PC-3 (cell line): ENCODE results near the gene RBM34. TPM values are rescaled to one million over a fixed set of nuclear protein-coding genes. Genes with fewer than 3 reads are reported as not detected.

Experiments used
- ATAC-seq: fragments of 200-7000 bp; cut with Tn5 transposase; 2 replicates; pipeline ENCODE4 v1.9.1; 2020; ENCODE audit warnings: mild to moderate bottlenecking, moderate library complexity
- BruUV-seq: library from RNA; stranded (reverse); fragments of 400-500 nt; replicated peaks from 2 replicates; lab custom pipeline; 2021; lab: Mats Ljungman, UMichigan
- CTCF ChIA-PET: fragments of 300-600 bp; sonication (Branson Sonifier 250); formaldehyde crosslinking; loops from one replicate; lab custom pipeline; 2022; ENCODE audit warnings: antibody characterized with exemption; lab: Charles Lee
- POLR2A ChIA-PET: fragments of 300-600 bp; sonication (Branson Sonifier 250); formaldehyde crosslinking; loops from one replicate; lab custom pipeline; 2022; ENCODE audit warnings: antibody characterized with exemption; ENCODE audit not compliant: unreplicated experiment; lab: Charles Lee
- DNase-seq: peaks from one replicate; pipeline ENCODE4 v3.0.0-alpha.2; 2015
- H2AFZ ChIP-seq: fragments of 300-600 bp; sonication (generic); 2 replicates; pipeline ENCODE4 v1.6.0; 2016; ENCODE audit warnings: antibody characterized with exemption, low read length
- H3F3A ChIP-seq: fragments of 300-600 bp; sonication (generic); one replicate; pipeline ENCODE4 v1.6.0; 2017; ENCODE audit warnings: antibody characterized with exemption, low read length, control low read depth, mild to moderate bottlenecking; ENCODE audit not compliant: unreplicated experiment
- H3K27ac ChIP-seq: fragments of 300-600 bp; sonication (generic); 2 replicates; pipeline ENCODE4 v1.5.1; 2016; ENCODE audit warnings: mild to moderate bottlenecking, low read length
- H3K27me3 ChIP-seq: fragments of 300-600 bp; sonication (generic); 2 replicates; pipeline ENCODE4 v1.6.1; 2016; ENCODE audit warnings: low read length, mixed read lengths
- H3K36me3 ChIP-seq: fragments of 300-600 bp; sonication (generic); 2 replicates; pipeline ENCODE4 v1.6.1; 2016; ENCODE audit warnings: low read depth, mixed run types, low read length, mixed read lengths
- H3K4me1 ChIP-seq: fragments of 300-600 bp; sonication (generic); 2 replicates; pipeline ENCODE4 v1.5.1; 2016; ENCODE audit warnings: low read length; ENCODE audit not compliant: insufficient read depth
- H3K4me2 ChIP-seq: fragments of 300-600 bp; sonication (generic); 2 replicates; pipeline ENCODE4 v1.6.0; 2016; ENCODE audit warnings: low read length
- H3K4me3 ChIP-seq: fragments of 300-600 bp; sonication (generic); 2 replicates; pipeline ENCODE4 v1.5.1; 2016; ENCODE audit warnings: mild to moderate bottlenecking, low read length, mixed read lengths
- H3K79me2 ChIP-seq: fragments of 300-600 bp; sonication (generic); 2 replicates; pipeline ENCODE4 v1.6.1; 2017; ENCODE audit warnings: low read length, mixed read lengths
- H3K9ac ChIP-seq: fragments of 300-600 bp; sonication (generic); 2 replicates; pipeline ENCODE4 v1.6.0; 2016; ENCODE audit warnings: mild to moderate bottlenecking, low read length
- H3K9me2 ChIP-seq: fragments of 300-600 bp; sonication (generic); replicated peaks from 2 replicates; pipeline ENCODE4 v1.6.1; 2016; ENCODE audit warnings: mixed run types, low read length, mixed read lengths
- H3K9me3 ChIP-seq: fragments of 300-600 bp; sonication (generic); 2 replicates; pipeline ENCODE4 v1.6.1; 2016; ENCODE audit warnings: low read length, mixed read lengths
- H4K20me1 ChIP-seq: fragments of 300-600 bp; sonication (generic); 2 replicates; pipeline ENCODE4 v1.6.1; 2016; ENCODE audit warnings: low read length, mixed read lengths
- CTCF ChIP-seq: fragments of 300-600 bp; sonication (generic); conservative IDR thresholded peaks from 2 replicates; pipeline ENCODE4 v1.5.1; 2017; ENCODE audit warnings: antibody characterized with exemption, low read depth, mild to moderate bottlenecking, low read length
- EZH2 ChIP-seq: fragments of 300-600 bp; sonication (generic); IDR thresholded peaks from one replicate; pipeline ENCODE4 v1.6.1; 2017; ENCODE audit warnings: antibody characterized with exemption, mild to moderate bottlenecking, low read length; ENCODE audit not compliant: unreplicated experiment
- EZH2phosphoT487 ChIP-seq: fragments of 300-600 bp; sonication (generic); IDR thresholded peaks from 2 replicates; pipeline ENCODE4 v1.6.1; 2018; ENCODE audit warnings: mild to moderate bottlenecking, antibody characterized with exemption, low read length, borderline replicate concordance
- intact Hi-C: fragments of 100-400 bp; cut with micrococcal nuclease; formaldehyde crosslinking; loops from 2 replicates; pipeline ENCODE4 v1.9.0; 2023
- total RNA-seq: library from RNA; depleted of rRNA; stranded (reverse); fragments of >200 nt; gene quantifications from 2 replicates; pipeline ENCODE4 v1.2.3, GENCODE V29; 2014

The RBM34 gene
- total RNA-seq, 1 experiment from 2014 or later = 40.1 TPM

- BruUV-seq = no TSS peak
- H3K4me3 ChIP-seq = no peak overlapping the region
- no peaks in the 10 kb centered on the region for H3K9me2 ChIP-seq
- H3K4me2 ChIP-seq = no peak overlapping the region
- no peak overlapping the region for H3K27ac ChIP-seq
- no peak for DNase-seq
- ATAC-seq = no peak
- H3K4me1 ChIP-seq = peaks cover 21% of the 10 kb centered on the region
- ChIA-PET POLR2A (no interaction called here), CTCF (no interaction called here)
- H2AFZ ChIP-seq = no peak overlapping the region
- peaks cover 14% of the 10 kb centered on the region for H3K36me3 ChIP-seq
- no peaks in the 10 kb centered on the region for H3K27me3 ChIP-seq
- peaks cover 29% of the 10 kb centered on the region for H3K79me2 ChIP-seq
- intact Hi-C loops = no loop called here
- no peaks in the 10 kb centered on the region for H4K20me1 ChIP-seq
- no peaks in the 10 kb centered on the region for H3K9me3 ChIP-seq
- no peak overlapping the region for H3K9ac ChIP-seq
- H3F3A ChIP-seq = no peaks in the 10 kb centered on the region
- TF ChIP-seq CTCF = no peak
- TF ChIP-seq EZH2phosphoT487 = no peak
- no peak for TF ChIP-seq EZH2
Measured at GRCh38 chr1:235158680-235159079, 2.4 kb downstream of the RBM34 start.

GRCh38 chr1:235157150-235157549, 3.9 kb downstream of the RBM34 start:
- ChIA-PET CTCF (interaction anchor here (0.6 kb wide), 1 partner anchor 912 kb away, joined by 3 read pairs; no protein-coding TSS in a partner anchor), POLR2A (no interaction called here)
- no peak overlapping the region for H3K9ac ChIP-seq
- no peaks in the 10 kb centered on the region for H3K9me2 ChIP-seq
- no peaks in the 10 kb centered on the region for H3K27me3 ChIP-seq
- TF ChIP-seq EZH2 (no peak), CTCF (no peak), EZH2phosphoT487 (no peak)
- intact Hi-C loops = no loop called here
- no peak overlapping the region for H2AFZ ChIP-seq
- no peak overlapping the region for H3K27ac ChIP-seq
- peaks cover 19% of the 10 kb centered on the region for H3K4me1 ChIP-seq
- peaks cover 29% of the 10 kb centered on the region for H3K79me2 ChIP-seq
- H3K4me2 ChIP-seq = peak overlapping the region; percentile 13; the same call in 1 of the 2 replicates
- DNase-seq (no peak), ATAC-seq (no peak)
- BruUV-seq = no TSS peak
- no peak overlapping the region for H3K4me3 ChIP-seq
- H3F3A ChIP-seq = no peaks in the 10 kb centered on the region
- H3K36me3 ChIP-seq = peaks cover 17% of the 10 kb centered on the region
- H3K9me3 ChIP-seq = no peaks in the 10 kb centered on the region
- no peaks in the 10 kb centered on the region for H4K20me1 ChIP-seq

GRCh38 chr1:235156740-235157139, 4.3 kb downstream of the RBM34 start:
- no peaks in the 10 kb centered on the region for H3K27me3 ChIP-seq
- ATAC-seq (no peak; the same call in 1 of the 2 replicates), DNase-seq (no peak)
- ChIA-PET CTCF (interaction anchor here (0.6 kb wide), 1 partner anchor 913 kb away, joined by 3 read pairs; no protein-coding TSS in a partner anchor), POLR2A (no interaction called here)
- no peak overlapping the region for H2AFZ ChIP-seq
- no peaks in the 10 kb centered on the region for H3F3A ChIP-seq
- H3K4me1 ChIP-seq = peaks cover 15% of the 10 kb centered on the region
- TF ChIP-seq EZH2 = no peak
- TF ChIP-seq CTCF = no peak
- no peak for TF ChIP-seq EZH2phosphoT487
- peaks cover 17% of the 10 kb centered on the region for H3K36me3 ChIP-seq
- H3K79me2 ChIP-seq = peaks cover 29% of the 10 kb centered on the region
- H3K4me3 ChIP-seq = no peak overlapping the region
- H3K4me2 ChIP-seq = peak overlapping the region; percentile 13; the same call in 1 of the 2 replicates
- H3K9me2 ChIP-seq = no peaks in the 10 kb centered on the region
- H3K9me3 ChIP-seq = no peaks in the 10 kb centered on the region
- intact Hi-C loops = no loop called here
- BruUV-seq = no TSS peak
- no peak overlapping the region for H3K9ac ChIP-seq
- no peaks in the 10 kb centered on the region for H4K20me1 ChIP-seq
- no peak overlapping the region for H3K27ac ChIP-seq
